DMS53 treated with DMSO at 0.1 percent for 48 hours (cell line): Measurements from ENCODE around the gene DNAJC18.

ENCODE experiments used
- DNase-seq: peaks from one replicate; lab custom pipeline; 2025; ENCODE audit not compliant: unreplicated experiment; lab: John Stamatoyannopoulos, UW

DNAJC18 gene

GRCh38 chr5:139371482-139372435 is 67.6 kb downstream of the DNAJC18 start:
- no peak for DNase-seq

GRCh38 chr5:139369181-139369580 is 70.1 kb downstream of the DNAJC18 start:
- DNase-seq: no peak

DNA sequence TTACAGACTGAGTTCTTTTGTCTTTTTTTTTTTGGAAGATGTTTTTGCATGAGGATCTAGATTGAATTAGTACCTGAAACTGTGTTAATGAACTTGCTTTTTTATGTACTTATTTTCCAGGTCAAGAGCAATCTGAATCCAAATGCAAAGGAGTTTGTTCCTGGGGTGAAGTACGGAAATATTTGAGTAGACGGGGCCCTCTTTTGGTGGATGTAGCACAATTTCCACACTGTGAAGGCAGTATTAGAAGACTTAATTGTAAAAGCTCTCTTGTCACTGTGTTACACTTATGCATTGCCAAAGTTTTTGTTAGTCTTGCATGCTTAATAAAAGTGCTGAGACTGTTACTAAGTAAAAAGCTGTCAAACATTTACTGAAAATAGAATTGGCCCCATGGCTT is 70.7 kb downstream of the DNAJC18 start:
- DNase-seq: no peak

DNA sequence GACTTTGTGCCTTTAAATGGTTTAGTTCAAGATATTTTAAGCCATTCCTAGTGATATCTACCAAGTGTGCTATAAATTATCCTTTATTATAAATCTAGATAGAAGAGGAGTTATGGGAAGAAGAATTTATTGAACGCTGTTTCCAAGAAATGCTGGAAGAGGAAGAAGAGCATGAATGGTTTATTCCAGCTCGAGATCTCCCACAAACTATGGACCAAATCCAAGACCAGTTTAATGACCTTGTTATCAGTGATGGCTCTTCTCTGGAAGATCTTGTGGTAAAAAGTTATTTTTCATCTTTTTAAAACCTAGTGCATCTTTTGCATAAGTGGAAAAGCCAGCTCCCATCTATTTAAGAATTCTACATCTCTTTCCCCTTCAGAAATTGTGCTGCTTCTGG is 74.9 kb downstream of the DNAJC18 start:
- no peak for DNase-seq

- no peak for DNase-seq
Observed at GRCh38 chr5:139363937-139364336, 75.4 kb downstream of the DNAJC18 start.

DNA sequence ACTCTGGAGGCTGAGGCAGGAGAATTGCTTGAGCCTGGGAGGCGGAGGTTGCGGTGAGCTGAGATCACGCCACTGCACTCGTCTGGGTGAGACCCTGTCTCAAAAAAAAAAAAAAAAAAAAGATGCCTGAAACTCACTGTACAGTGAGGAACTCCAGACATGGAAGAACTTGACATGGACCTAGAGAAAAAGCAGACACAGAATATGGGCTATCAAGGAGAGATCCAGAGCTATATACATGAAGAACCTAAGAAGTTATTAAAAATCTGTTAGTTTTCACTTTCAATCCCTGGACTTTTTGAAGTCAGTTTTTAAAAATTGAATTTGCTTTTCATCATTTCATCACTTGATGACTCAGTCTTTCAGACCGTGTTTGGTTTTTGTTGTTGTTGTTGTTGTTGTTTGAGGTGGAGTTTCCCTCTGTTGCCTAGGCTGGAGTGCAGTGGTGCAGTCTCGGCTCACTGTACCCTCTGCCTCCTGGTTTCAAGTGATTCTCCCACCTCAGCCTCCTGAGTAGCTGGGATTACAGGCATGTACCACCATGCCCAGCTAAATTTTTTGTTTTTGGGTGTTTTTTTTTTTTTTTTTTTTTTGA is 77.4 kb downstream of the DNAJC18 start:
- DNase-seq: no peak

- no peak for DNase-seq
Observed at GRCh38 chr5:139360384-139360783, 78.9 kb downstream of the DNAJC18 start.
